Calu3 (cell line): ENCODE data around the gene C3orf85. TPM values are rescaled to one million over a fixed set of nuclear protein-coding genes. Genes with fewer than 3 reads are reported as not detected.

Source experiments
- BruUV-seq: library from RNA; stranded (reverse); fragments of 400-500 nt; replicated peaks from 2 replicates; lab custom pipeline; 2021; lab: Mats Ljungman, UMichigan
- CTCF ChIA-PET: fragments of 300-600 bp; sonication (Branson Sonifier 250); formaldehyde crosslinking; loops from one replicate; lab custom pipeline; 2022; ENCODE audit warnings: antibody characterized with exemption; lab: Charles Lee
- DNase-seq: peaks from one replicate; pipeline ENCODE4 v3.0.0; 2022
- H3K27ac Mint-ChIP-seq: one replicate; pipeline ENCODE4 v1.8.0; 2022; ENCODE audit warnings: mixed read lengths; ENCODE audit not compliant: unreplicated experiment
- H3K27me3 Mint-ChIP-seq: one replicate; pipeline ENCODE4 v1.8.0; 2022; ENCODE audit warnings: mixed read lengths; ENCODE audit not compliant: unreplicated experiment
- H3K36me3 Mint-ChIP-seq: one replicate; pipeline ENCODE4 v1.8.0; 2022; ENCODE audit warnings: mild to moderate bottlenecking, moderate library complexity, mixed read lengths; ENCODE audit not compliant: insufficient read depth, unreplicated experiment
- H3K4me1 Mint-ChIP-seq: one replicate; pipeline ENCODE4 v1.8.0; 2022; ENCODE audit warnings: mild to moderate bottlenecking, low read depth, mixed read lengths; ENCODE audit not compliant: unreplicated experiment
- H3K4me3 Mint-ChIP-seq: one replicate; pipeline ENCODE4 v1.8.0; 2022; ENCODE audit warnings: mild to moderate bottlenecking, low read depth, moderate library complexity, mixed read lengths; ENCODE audit not compliant: unreplicated experiment
- H3K9me3 Mint-ChIP-seq: one replicate; pipeline ENCODE4 v1.8.0; 2022; ENCODE audit warnings: low read depth, mixed read lengths; ENCODE audit not compliant: unreplicated experiment
- CTCF ChIP-seq: fragments of 200-600 bp; IDR thresholded peaks from one replicate; pipeline ENCODE4 v1.8.0; 2022; ENCODE audit warnings: antibody characterized with exemption; ENCODE audit not compliant: unreplicated experiment
- intact Hi-C: fragments of 100-400 bp; cut with micrococcal nuclease; formaldehyde crosslinking; loops from one replicate; pipeline ENCODE4 v1.10.0; 2022; ENCODE audit not compliant: unreplicated experiment
- total RNA-seq: library from RNA; stranded (reverse); gene quantifications from 2 replicates; pipeline ENCODE4 v1.2.3, GENCODE V29; 2022

C3orf85 gene
- total RNA-seq, 1 experiment from 2014 or later: not detected

DNA sequence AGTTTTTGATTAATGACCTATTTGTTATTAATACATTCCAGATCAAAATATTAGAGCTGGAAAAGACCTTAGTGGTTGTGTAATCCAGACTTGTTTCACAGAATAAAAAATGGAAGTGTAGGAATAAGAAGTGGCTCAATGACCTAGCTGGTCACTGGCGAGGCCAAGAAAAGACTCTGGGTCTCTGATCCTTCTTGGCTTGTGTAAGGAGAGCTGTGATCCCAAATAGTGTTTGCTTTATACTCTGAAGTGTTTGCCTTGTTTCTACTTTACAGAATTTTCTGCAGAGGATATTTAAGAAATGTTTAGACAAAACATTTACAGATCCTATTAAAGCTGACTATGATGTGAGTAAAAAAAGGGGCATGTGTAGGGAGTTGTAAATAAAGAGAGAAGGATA, 7.1 kb downstream of the C3orf85 start:
- CTCF ChIA-PET: no interaction called here
- H3K4me3 Mint-ChIP-seq: no peak overlapping the region
- H3K4me1 Mint-ChIP-seq: no peaks in the 10 kb centered on the region
- no peak for DNase-seq
- BruUV-seq: no TSS peak
- no peaks in the 10 kb centered on the region for H3K27me3 Mint-ChIP-seq
- H3K9me3 Mint-ChIP-seq: peaks cover 2% of the 10 kb centered on the region
- TF ChIP-seq CTCF: no peak
- H3K27ac Mint-ChIP-seq: no peak overlapping the region
- intact Hi-C loops: no loop called here
- H3K36me3 Mint-ChIP-seq: no peaks in the 10 kb centered on the region

DNA sequence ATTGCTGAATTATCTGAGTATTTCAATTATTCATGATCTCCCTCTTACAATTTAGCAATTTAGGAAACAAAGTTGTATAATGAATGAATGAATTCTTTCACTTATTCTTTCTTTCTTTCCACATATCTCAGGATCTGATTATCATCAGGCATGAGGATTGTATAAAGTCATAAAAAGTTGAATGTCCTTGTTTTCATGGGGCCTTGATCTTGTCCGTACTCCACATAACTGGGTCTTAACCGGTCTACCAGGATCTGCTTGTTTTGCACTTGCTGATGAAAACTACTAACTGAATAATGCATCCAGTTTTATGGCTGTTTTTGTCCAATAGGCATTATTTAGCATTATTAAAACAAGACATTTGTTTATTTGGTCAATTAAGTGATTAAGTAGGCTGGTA, 12.6 kb downstream of the C3orf85 start:
- Mint-ChIP-seq H3K4me3 (no peak overlapping the region), H3K27me3 (no peaks in the 10 kb centered on the region), H3K36me3 (no peaks in the 10 kb centered on the region), H3K9me3 (no peaks in the 10 kb centered on the region), H3K4me1 (no peaks in the 10 kb centered on the region), H3K27ac (no peak overlapping the region)
- intact Hi-C loops: no loop called here
- no peak for TF ChIP-seq CTCF
- DNase-seq: no peak
- CTCF ChIA-PET: no interaction called here
- BruUV-seq: no TSS peak

DNA sequence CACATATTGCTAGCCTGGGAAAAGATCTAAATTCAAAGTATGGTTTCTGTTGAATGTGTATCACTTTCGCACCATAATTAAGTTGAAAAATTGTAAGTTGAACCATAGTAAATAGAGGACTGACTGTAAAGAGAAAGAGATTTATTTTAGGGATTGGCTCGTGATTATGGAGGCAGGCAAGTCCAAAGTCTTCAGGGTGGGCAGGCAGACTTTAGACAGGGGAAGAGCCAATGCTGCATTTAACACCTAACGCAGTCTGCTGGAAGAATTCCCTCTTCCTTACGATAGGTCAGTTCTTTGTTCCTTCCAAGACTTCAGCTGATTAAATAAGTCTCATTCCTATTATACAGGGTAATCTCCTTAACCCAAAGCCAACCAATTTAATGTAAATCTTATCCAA, 15.8 kb downstream of the C3orf85 start:
- Mint-ChIP-seq H3K27ac (no peak overlapping the region), H3K4me3 (no peak overlapping the region), H3K9me3 (no peaks in the 10 kb centered on the region), H3K36me3 (no peaks in the 10 kb centered on the region), H3K27me3 (no peaks in the 10 kb centered on the region), H3K4me1 (peaks cover 8% of the 10 kb centered on the region)
- CTCF ChIA-PET: no interaction called here
- intact Hi-C loops: no loop called here
- BruUV-seq: no TSS peak
- no peak for TF ChIP-seq CTCF
- no peak for DNase-seq

- Mint-ChIP-seq H3K27ac (no peak overlapping the region), H3K36me3 (no peaks in the 10 kb centered on the region), H3K4me1 (peaks cover 8% of the 10 kb centered on the region), H3K4me3 (no peak overlapping the region), H3K27me3 (no peaks in the 10 kb centered on the region), H3K9me3 (no peaks in the 10 kb centered on the region)
- TF ChIP-seq CTCF: no peak
- BruUV-seq: no TSS peak
- intact Hi-C loops: no loop called here
- DNase-seq: no peak
- CTCF ChIA-PET: no interaction called here
These were observed 18.5 kb downstream of the C3orf85 start for GRCh38 chr3:109154979-109155378.
